ENCODE data around the gene ATP8B3.

The ATP8B3 gene

GRCh38 chr19:1845125-1845515 lies 33.0 kb upstream of the ATP8B3 start:
- TF ChIP-seq CTCF (conservative IDR thresholded peaks at IDR 0.05; ENCODE audit: low read depth, low read length) = no peak
- no peak overlapping the region for H3K4me3 ChIP-seq (ENCODE audit: low read length)
- no peak for DNase-seq (ENCODE audit: low read depth)

GRCh38 chr19:1844513-1845124 lies 32.5 kb upstream of the ATP8B3 start:
- no peak overlapping the region for H3K4me3 ChIP-seq (ENCODE audit: low read length)
- TF ChIP-seq CTCF (conservative IDR thresholded peaks at IDR 0.05; ENCODE audit: low read depth, low read length) = no peak
- no peak for DNase-seq (ENCODE audit: low read depth)

GRCh38 chr19:1843646-1844394 lies 31.7 kb upstream of the ATP8B3 start:
- no peak for DNase-seq (ENCODE audit: low read depth)
- TF ChIP-seq CTCF (conservative IDR thresholded peaks at IDR 0.05; ENCODE audit: low read depth, low read length) = peak; percentile 12
- H3K4me3 ChIP-seq (ENCODE audit: low read length) = no peak overlapping the region

GRCh38 chr19:1843116-1843515 lies 31.0 kb upstream of the ATP8B3 start:
- no peak overlapping the region for H3K4me3 ChIP-seq (ENCODE audit: low read length)
- TF ChIP-seq CTCF (conservative IDR thresholded peaks at IDR 0.05; ENCODE audit: low read depth, low read length) = no peak
- no peak for DNase-seq (ENCODE audit: low read depth)

- H3K4me3 ChIP-seq (ENCODE audit: low read length) = no peak overlapping the region
- TF ChIP-seq CTCF (conservative IDR thresholded peaks at IDR 0.05; ENCODE audit: low read depth, low read length) = no peak
- no peak for DNase-seq (ENCODE audit: low read depth)
Measured at GRCh38 chr19:1841209-1841924, 29.3 kb upstream of the ATP8B3 start.

GRCh38 chr19:1840541-1841115 lies 28.6 kb upstream of the ATP8B3 start:
- H3K4me3 ChIP-seq (ENCODE audit: low read length) = no peak overlapping the region
- TF ChIP-seq CTCF (conservative IDR thresholded peaks at IDR 0.05; ENCODE audit: low read depth, low read length) = no peak
- DNase-seq (ENCODE audit: low read depth) = no peak
